ENCODE results near the gene ATP10B. TPM values are rescaled to one million over a fixed set of nuclear protein-coding genes. Genes with fewer than 3 reads are reported as not detected.
"Not testable (repeated sequence)": the region's sequence is repeated elsewhere in the genome, so short reads cannot be mapped to it uniquely, and the experiment has no call there.

The ATP10B gene
- polyA plus RNA-seq, 10 donors: 0.35 to 1.3 (median 0.65) TPM

- DNase-seq: no peak
Measured at GRCh38 chr5:160824301-160825001, 27.6 kb downstream of the ATP10B start.

GRCh38 chr5:160812996-160813395 lies 39.0 kb downstream of the ATP10B start:
- not testable (repeated sequence) for DNase-seq

- no peak for DNase-seq
Measured at GRCh38 chr5:160805376-160805775, 46.6 kb downstream of the ATP10B start.

GRCh38 chr5:160802592-160802991 lies 49.4 kb downstream of the ATP10B start:
- peak in 2 of 3 donors; percentile 12 to 49 for DNase-seq

GRCh38 chr5:160800375-160801275 lies 51.4 kb downstream of the ATP10B start:
- peak; percentile 47 to 77 (median 51) for DNase-seq

- no peak for DNase-seq
Measured at GRCh38 chr5:160799184-160799583, 52.8 kb downstream of the ATP10B start.

GRCh38 chr5:160797020-160797419 lies 55.0 kb downstream of the ATP10B start:
- no peak for DNase-seq

GRCh38 chr5:160793530-160793899 lies 58.5 kb downstream of the ATP10B start:
- no peak for DNase-seq

- DNase-seq: no peak
Measured at GRCh38 chr5:160792732-160793529, 59.1 kb downstream of the ATP10B start.

GRCh38 chr5:160792281-160792680 lies 59.7 kb downstream of the ATP10B start:
- no peak for DNase-seq

GRCh38 chr5:160789219-160789859 lies 62.7 kb downstream of the ATP10B start:
- no peak for DNase-seq

GRCh38 chr5:160788102-160788660 lies 63.8 kb downstream of the ATP10B start:
- no peak for DNase-seq

GRCh38 chr5:160787240-160787639 lies 64.8 kb downstream of the ATP10B start:
- no peak for DNase-seq

- no peak for DNase-seq
Measured at GRCh38 chr5:160774666-160775315, 77.2 kb downstream of the ATP10B start.

GRCh38 chr5:160773646-160774410 lies 78.2 kb downstream of the ATP10B start:
- no peak for DNase-seq

- DNase-seq: no peak
Measured at GRCh38 chr5:160772854-160773253, 79.2 kb downstream of the ATP10B start.

- DNase-seq: no peak
Measured at GRCh38 chr5:160770718-160771117, 81.3 kb downstream of the ATP10B start.

- no peak for DNase-seq
Measured at GRCh38 chr5:160769301-160769700, 82.7 kb downstream of the ATP10B start.

GRCh38 chr5:160767062-160767461 lies 84.9 kb downstream of the ATP10B start:
- DNase-seq: no peak

- DNase-seq: no peak
Measured at GRCh38 chr5:160760008-160760407, 92.0 kb downstream of the ATP10B start.
